GM12892 (cell line): ENCODE data around the gene IMP3.

Source experiments
- POLR2A ChIP-seq: IDR thresholded peaks from 2 replicates; pipeline ENCODE4 v1.6.1; 2011; ENCODE audit warnings: low read depth, low read length, control low read depth
- POLR2AphosphoS5 ChIP-seq: IDR thresholded peaks from 2 replicates; pipeline ENCODE4 v1.6.1; 2011; ENCODE audit warnings: low read depth, low read length, control low read depth

- TF ChIP-seq POLR2A = no peak
- no peak for TF ChIP-seq POLR2AphosphoS5
Observed at GRCh38 chr15:75649045-75649761, 9.2 kb upstream of the IMP3 start.
